Suprapubic skin (tissue), 2 donors: ENCODE measurements around the gene F2RL3.

Source experiments
- EP300 ChIP-seq: sonication (generic); formaldehyde crosslinking; IDR thresholded peaks from one replicate; pipeline ENCODE4 v1.6.1; 2017; ENCODE audit warnings: antibody characterized with exemption
- POLR2A ChIP-seq, 2 donors: fragments of 450-650 bp; IDR thresholded peaks; one replicate each; pipeline ENCODE4 v1.6.1; 2017; ENCODE audit warnings: antibody characterized with exemption in 2 of 2, mild to moderate bottlenecking in 2 of 2, moderate library complexity in 2 of 2

DNA sequence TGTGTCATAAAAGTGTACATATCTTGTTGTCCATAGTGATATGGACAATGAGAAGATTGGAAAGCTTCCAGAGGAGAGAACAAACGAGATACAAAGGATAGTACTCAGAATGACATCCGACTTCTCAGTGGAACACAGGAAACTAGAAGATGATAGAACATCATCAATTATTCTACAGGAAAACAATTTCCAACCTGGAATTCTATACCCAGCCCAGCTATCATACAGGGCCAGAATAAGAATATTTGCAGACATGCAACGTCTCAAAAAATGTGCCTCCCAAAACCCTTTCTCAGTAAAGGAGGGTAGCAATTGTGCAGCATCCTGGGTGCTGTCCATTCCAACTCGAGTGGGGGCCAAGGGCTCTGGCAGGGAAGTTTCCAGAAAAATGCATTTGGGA, 24.0 kb downstream of the F2RL3 start:
- TF ChIP-seq EP300 (no peak), POLR2A (IDR thresholded peaks at IDR 0.05) (no peak)
